ENCODE results near the gene SPEM3.

Gene SPEM3

GRCh38 chr17:7409716-7410115 lies 18.9 kb upstream of the SPEM3 start:
- peaks cover 0 to 5% of the 10 kb centered on the region in 2 donors for H3K4me1 ChIP-seq (ENCODE audit: control insufficient read depth in 1 of 2, insufficient read depth in 2 of 2, low read length in 2 of 2)
- no peak overlapping the region for H3K9ac ChIP-seq (ENCODE audit: low read depth in 1 of 2, low read length in 2 of 2)
- no peak overlapping the region for H3K27ac ChIP-seq (ENCODE audit: low read depth, low read length)
- no peaks in the 10 kb centered on the region for H3K36me3 ChIP-seq (ENCODE audit: control insufficient read depth in 1 of 2, insufficient read depth in 2 of 2, low read length in 2 of 2)
- no peak overlapping the region for H3K4me3 ChIP-seq (ENCODE audit: low read depth in 1 of 2, low read length in 2 of 2)
- H3K9me3 ChIP-seq (ENCODE audit: control insufficient read depth in 1 of 2, low read length in 2 of 2) = no peaks in the 10 kb centered on the region
- peaks cover 4 to 12% of the 10 kb centered on the region in 2 donors for H3K27me3 ChIP-seq (ENCODE audit: control insufficient read depth in 1 of 2, insufficient read depth in 2 of 2, low read length in 2 of 2)

DNA sequence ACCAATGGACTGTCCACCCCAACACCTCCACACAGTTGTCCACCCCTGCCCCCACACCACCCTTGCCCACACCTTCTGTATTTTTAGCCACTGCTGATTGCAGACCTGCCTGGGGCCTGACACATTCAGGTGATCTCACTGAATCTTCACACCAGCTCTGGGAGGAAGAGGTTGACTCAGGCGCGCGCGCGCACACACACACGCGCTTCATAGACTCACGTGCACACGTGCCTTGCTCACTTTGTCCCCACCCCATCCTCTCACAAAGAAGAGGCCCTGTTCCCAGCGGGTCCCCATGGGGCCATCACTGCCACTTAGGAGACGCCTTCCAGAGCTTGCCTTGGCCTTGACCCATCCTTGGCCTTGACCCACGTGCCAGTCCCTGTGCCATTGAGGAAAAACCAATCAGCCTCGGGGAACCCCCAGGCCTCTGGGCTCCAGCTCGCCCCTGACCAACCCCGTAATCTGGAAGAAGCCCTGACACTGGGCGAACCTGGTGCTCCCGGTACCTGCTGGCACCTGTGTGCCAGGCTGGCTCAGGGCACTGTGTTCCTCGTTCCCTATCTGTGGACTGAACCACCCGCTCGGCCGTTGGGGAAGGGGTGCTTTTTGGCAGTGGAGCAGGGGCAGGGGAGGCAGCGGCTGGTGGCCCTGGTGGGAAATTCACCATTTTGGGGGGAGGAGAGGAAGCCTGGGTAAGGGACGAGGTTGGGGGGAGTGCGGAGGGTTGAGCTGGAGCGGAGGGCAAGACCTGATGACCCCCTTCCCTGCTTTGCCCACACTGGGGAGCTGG lies 17.8 kb upstream of the SPEM3 start:
- Histone ChIP-seq H3K27ac (ENCODE audit: low read depth, low read length) (no peak overlapping the region), H3K27me3 (ENCODE audit: control insufficient read depth in 1 of 2, insufficient read depth in 2 of 2, low read length in 2 of 2) (peaks cover 4 to 8% of the 10 kb centered on the region in 2 donors), H3K9ac (ENCODE audit: low read depth in 1 of 2, low read length in 2 of 2) (no peak overlapping the region), H3K4me3 (ENCODE audit: low read depth in 1 of 2, low read length in 2 of 2) (no peak overlapping the region), H3K36me3 (ENCODE audit: control insufficient read depth in 1 of 2, insufficient read depth in 2 of 2, low read length in 2 of 2) (no peaks in the 10 kb centered on the region), H3K4me1 (ENCODE audit: control insufficient read depth in 1 of 2, insufficient read depth in 2 of 2, low read length in 2 of 2) (peaks cover 0 to 5% of the 10 kb centered on the region in 2 donors), H3K9me3 (ENCODE audit: control insufficient read depth in 1 of 2, low read length in 2 of 2) (no peaks in the 10 kb centered on the region)

GRCh38 chr17:7411427-7411750 lies 17.3 kb upstream of the SPEM3 start:
- no peaks in the 10 kb centered on the region for H3K36me3 ChIP-seq (ENCODE audit: control insufficient read depth in 1 of 2, insufficient read depth in 2 of 2, low read length in 2 of 2)
- peaks cover 0 to 5% of the 10 kb centered on the region in 2 donors for H3K4me1 ChIP-seq (ENCODE audit: control insufficient read depth in 1 of 2, insufficient read depth in 2 of 2, low read length in 2 of 2)

DNA sequence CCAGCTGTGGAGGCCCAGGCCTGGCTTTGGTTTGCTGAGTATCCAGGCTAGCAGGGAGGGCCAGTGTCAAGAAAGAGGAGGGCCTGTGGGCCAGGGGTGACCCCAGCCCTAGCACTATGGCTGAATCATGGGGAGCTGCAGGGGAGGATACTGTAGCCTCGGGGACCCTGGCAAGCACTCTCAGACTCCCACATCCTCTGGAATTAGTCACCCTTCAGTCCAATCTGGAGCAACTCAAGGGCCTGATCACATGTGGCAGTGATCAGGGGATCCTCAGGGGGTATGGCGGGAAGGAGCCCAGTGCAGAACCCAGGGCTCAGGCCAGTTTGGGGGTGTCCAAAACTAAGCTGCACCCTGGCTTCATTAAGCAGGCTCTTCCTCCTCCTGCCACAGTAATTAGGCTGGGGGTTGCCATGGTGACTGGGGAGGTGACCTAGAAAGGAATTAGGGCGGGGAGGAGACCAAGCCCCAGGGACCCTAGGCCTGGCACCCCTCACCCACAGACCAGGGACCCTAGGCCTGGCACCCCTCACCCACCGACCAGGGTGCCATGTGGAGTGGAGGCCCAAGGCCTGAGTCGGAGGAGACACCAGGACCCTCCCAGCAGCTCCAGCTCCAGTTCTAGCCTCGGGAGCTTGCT lies 15.2 kb upstream of the SPEM3 start:
- peaks cover 0 to 4% of the 10 kb centered on the region in 2 donors for H3K27me3 ChIP-seq (ENCODE audit: control insufficient read depth in 1 of 2, insufficient read depth in 2 of 2, low read length in 2 of 2)
- no peak overlapping the region for H3K9ac ChIP-seq (ENCODE audit: low read depth in 1 of 2, low read length in 2 of 2)
- H3K27ac ChIP-seq (ENCODE audit: low read depth, low read length) = no peak overlapping the region
- H3K4me3 ChIP-seq (ENCODE audit: low read depth in 1 of 2, low read length in 2 of 2) = no peak overlapping the region
- no peaks in the 10 kb centered on the region for H3K36me3 ChIP-seq (ENCODE audit: control insufficient read depth in 1 of 2, insufficient read depth in 2 of 2, low read length in 2 of 2)
- H3K4me1 ChIP-seq (ENCODE audit: control insufficient read depth in 1 of 2, insufficient read depth in 2 of 2, low read length in 2 of 2) = peaks cover 0 to 4% of the 10 kb centered on the region in 2 donors
- H3K9me3 ChIP-seq (ENCODE audit: control insufficient read depth in 1 of 2, low read length in 2 of 2) = no peaks in the 10 kb centered on the region

More at GRCh38 chr17:7411427-7411750, 17.3 kb upstream of the SPEM3 start:
- Histone ChIP-seq H3K9me3 (ENCODE audit: control insufficient read depth in 1 of 2, low read length in 2 of 2) (no peaks in the 10 kb centered on the region), H3K9ac (ENCODE audit: low read depth in 1 of 2, low read length in 2 of 2) (no peak overlapping the region), H3K27me3 (ENCODE audit: control insufficient read depth in 1 of 2, insufficient read depth in 2 of 2, low read length in 2 of 2) (peaks cover 3 to 4% of the 10 kb centered on the region in 2 donors), H3K4me3 (ENCODE audit: low read depth in 1 of 2, low read length in 2 of 2) (no peak overlapping the region), H3K27ac (ENCODE audit: low read depth, low read length) (no peak overlapping the region)

DNA sequence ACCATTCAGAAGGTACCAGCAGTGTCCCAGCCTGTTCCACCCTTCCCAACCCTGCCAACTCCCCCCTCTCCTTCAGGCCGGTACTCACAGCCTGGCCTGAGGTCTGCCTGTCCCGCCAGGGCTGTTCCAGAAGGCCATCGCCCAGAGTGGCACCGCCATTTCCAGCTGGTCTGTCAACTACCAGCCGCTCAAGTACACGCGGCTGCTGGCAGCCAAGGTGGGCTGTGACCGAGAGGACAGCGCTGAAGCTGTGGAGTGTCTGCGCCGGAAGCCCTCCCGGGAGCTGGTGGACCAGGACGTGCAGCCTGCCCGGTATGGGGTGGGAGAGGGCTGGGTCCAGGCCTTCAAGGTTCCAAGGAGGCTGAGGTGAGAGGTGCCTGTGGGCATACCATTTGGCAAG lies 13.8 kb upstream of the SPEM3 start:
- Histone ChIP-seq H3K4me1 (ENCODE audit: control insufficient read depth in 1 of 2, insufficient read depth in 2 of 2, low read length in 2 of 2) (no peaks in the 10 kb centered on the region), H3K27ac (ENCODE audit: low read depth, low read length) (no peak overlapping the region)

GRCh38 chr17:7415784-7416183 lies 12.9 kb upstream of the SPEM3 start:
- Histone ChIP-seq H3K27me3 (ENCODE audit: control insufficient read depth in 1 of 2, insufficient read depth in 2 of 2, low read length in 2 of 2) (no peaks in the 10 kb centered on the region), H3K27ac (ENCODE audit: low read depth, low read length) (no peak overlapping the region), H3K36me3 (ENCODE audit: control insufficient read depth in 1 of 2, insufficient read depth in 2 of 2, low read length in 2 of 2) (no peaks in the 10 kb centered on the region), H3K9me3 (ENCODE audit: control insufficient read depth in 1 of 2, low read length in 2 of 2) (no peaks in the 10 kb centered on the region), H3K4me3 (ENCODE audit: low read depth in 1 of 2, low read length in 2 of 2) (no peak overlapping the region), H3K9ac (ENCODE audit: low read depth in 1 of 2, low read length in 2 of 2) (no peak overlapping the region), H3K4me1 (ENCODE audit: control insufficient read depth in 1 of 2, insufficient read depth in 2 of 2, low read length in 2 of 2) (no peaks in the 10 kb centered on the region)

More for the DNA sequence above, 13.8 kb upstream of the SPEM3 start:
- Histone ChIP-seq H3K27me3 (ENCODE audit: control insufficient read depth in 1 of 2, insufficient read depth in 2 of 2, low read length in 2 of 2) (no peaks in the 10 kb centered on the region), H3K9ac (ENCODE audit: low read depth in 1 of 2, low read length in 2 of 2) (no peak overlapping the region), H3K4me3 (ENCODE audit: low read depth in 1 of 2, low read length in 2 of 2) (no peak overlapping the region), H3K9me3 (ENCODE audit: control insufficient read depth in 1 of 2, low read length in 2 of 2) (no peaks in the 10 kb centered on the region), H3K36me3 (ENCODE audit: control insufficient read depth in 1 of 2, insufficient read depth in 2 of 2, low read length in 2 of 2) (no peaks in the 10 kb centered on the region)

GRCh38 chr17:7416323-7416722 lies 12.3 kb upstream of the SPEM3 start:
- Histone ChIP-seq H3K9me3 (ENCODE audit: control insufficient read depth in 1 of 2, low read length in 2 of 2) (no peaks in the 10 kb centered on the region), H3K9ac (ENCODE audit: low read depth in 1 of 2, low read length in 2 of 2) (no peak overlapping the region), H3K4me3 (ENCODE audit: low read depth in 1 of 2, low read length in 2 of 2) (no peak overlapping the region), H3K27ac (ENCODE audit: low read depth, low read length) (no peak overlapping the region), H3K27me3 (ENCODE audit: control insufficient read depth in 1 of 2, insufficient read depth in 2 of 2, low read length in 2 of 2) (no peaks in the 10 kb centered on the region), H3K36me3 (ENCODE audit: control insufficient read depth in 1 of 2, insufficient read depth in 2 of 2, low read length in 2 of 2) (no peaks in the 10 kb centered on the region), H3K4me1 (ENCODE audit: control insufficient read depth in 1 of 2, insufficient read depth in 2 of 2, low read length in 2 of 2) (no peaks in the 10 kb centered on the region)

- H3K4me3 ChIP-seq (ENCODE audit: low read depth in 1 of 2, low read length in 2 of 2) = no peak overlapping the region
- H3K9ac ChIP-seq (ENCODE audit: low read depth in 1 of 2, low read length in 2 of 2) = no peak overlapping the region
- H3K36me3 ChIP-seq (ENCODE audit: control insufficient read depth in 1 of 2, insufficient read depth in 2 of 2, low read length in 2 of 2) = no peaks in the 10 kb centered on the region
- H3K9me3 ChIP-seq (ENCODE audit: control insufficient read depth in 1 of 2, low read length in 2 of 2) = no peaks in the 10 kb centered on the region
- H3K27me3 ChIP-seq (ENCODE audit: control insufficient read depth in 1 of 2, insufficient read depth in 2 of 2, low read length in 2 of 2) = no peaks in the 10 kb centered on the region
- H3K4me1 ChIP-seq (ENCODE audit: control insufficient read depth in 1 of 2, insufficient read depth in 2 of 2, low read length in 2 of 2) = no peaks in the 10 kb centered on the region
- H3K27ac ChIP-seq (ENCODE audit: low read depth, low read length) = no peak overlapping the region
Measured at GRCh38 chr17:7417056-7417655, 11.5 kb upstream of the SPEM3 start.

DNA sequence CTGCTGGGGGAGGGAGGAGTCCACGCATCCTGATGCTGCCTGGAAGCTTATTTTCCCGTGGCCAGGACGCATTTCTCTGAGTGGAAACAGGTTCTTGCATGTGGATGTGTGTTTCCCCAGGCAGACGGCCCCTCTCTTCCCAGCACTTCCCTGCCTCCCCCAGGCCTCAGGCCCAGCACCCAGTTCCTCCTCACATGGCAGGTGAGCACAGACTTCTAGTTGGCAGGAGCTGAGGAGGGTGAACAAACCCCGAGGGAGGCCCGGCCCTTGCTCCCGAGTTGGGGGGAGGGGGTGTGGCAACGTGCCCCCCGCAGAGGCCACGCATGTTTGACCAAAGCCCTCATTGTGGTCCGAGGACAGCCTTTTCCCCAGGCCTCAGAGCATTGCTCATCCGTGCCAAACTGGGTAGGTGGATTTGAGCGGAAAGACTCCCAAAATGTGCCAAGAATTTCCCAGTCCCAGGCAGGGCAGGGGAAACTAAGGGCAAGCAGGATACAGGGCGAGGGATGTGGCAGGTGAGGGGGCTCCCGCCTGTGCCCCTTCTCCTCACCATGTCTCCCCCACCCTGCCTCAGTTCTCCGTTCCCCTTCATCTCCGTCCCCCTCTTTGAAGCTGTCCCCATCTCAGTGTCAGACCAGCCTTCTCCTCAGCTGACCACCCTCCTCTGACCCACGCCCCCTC lies 10.0 kb upstream of the SPEM3 start:
- Histone ChIP-seq H3K27me3 (ENCODE audit: control insufficient read depth in 1 of 2, insufficient read depth in 2 of 2, low read length in 2 of 2) (peaks cover 0 to 1% of the 10 kb centered on the region in 2 donors), H3K27ac (ENCODE audit: low read depth, low read length) (no peak overlapping the region), H3K36me3 (ENCODE audit: control insufficient read depth in 1 of 2, insufficient read depth in 2 of 2, low read length in 2 of 2) (no peaks in the 10 kb centered on the region), H3K4me3 (ENCODE audit: low read depth in 1 of 2, low read length in 2 of 2) (no peak overlapping the region), H3K9ac (ENCODE audit: low read depth in 1 of 2, low read length in 2 of 2) (no peak overlapping the region), H3K9me3 (ENCODE audit: control insufficient read depth in 1 of 2, low read length in 2 of 2) (no peaks in the 10 kb centered on the region), H3K4me1 (ENCODE audit: control insufficient read depth in 1 of 2, insufficient read depth in 2 of 2, low read length in 2 of 2) (no peaks in the 10 kb centered on the region)

All from duodenal mucosa (tissue), 2 donors.